NCI-H1436 treated with DMSO at 0.1 percent for 48 hours (cell line): ENCODE results near the gene AARS1.
"Not testable (repeated sequence)": the region's sequence is repeated elsewhere in the genome, so short reads cannot be mapped to it uniquely, and the experiment has no call there.

Source experiments
- DNase-seq: peaks from one replicate; lab custom pipeline; 2025; lab: John Stamatoyannopoulos, UW

The AARS1 gene

DNA sequence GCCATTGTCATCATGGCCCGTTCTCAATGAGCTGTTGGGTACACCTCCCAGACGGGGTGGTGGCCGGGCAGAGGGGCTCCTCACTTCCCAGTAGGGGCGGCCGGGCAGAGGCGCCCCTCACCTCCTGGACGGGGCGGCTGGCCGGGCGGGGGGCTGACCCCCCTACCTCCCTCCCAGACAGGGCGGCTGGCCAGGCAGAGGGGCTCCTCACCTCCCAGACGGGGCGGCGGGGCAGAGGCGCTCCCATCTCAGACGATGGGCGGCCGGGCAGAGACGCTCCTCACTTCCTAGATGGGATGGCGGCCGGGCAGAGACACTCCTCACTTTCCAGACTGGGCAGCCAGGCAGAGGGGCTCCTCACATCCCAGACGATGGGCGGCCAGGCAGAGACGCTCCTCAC, 64.7 kb downstream of the AARS1 start:
- not testable (repeated sequence) for DNase-seq

DNA sequence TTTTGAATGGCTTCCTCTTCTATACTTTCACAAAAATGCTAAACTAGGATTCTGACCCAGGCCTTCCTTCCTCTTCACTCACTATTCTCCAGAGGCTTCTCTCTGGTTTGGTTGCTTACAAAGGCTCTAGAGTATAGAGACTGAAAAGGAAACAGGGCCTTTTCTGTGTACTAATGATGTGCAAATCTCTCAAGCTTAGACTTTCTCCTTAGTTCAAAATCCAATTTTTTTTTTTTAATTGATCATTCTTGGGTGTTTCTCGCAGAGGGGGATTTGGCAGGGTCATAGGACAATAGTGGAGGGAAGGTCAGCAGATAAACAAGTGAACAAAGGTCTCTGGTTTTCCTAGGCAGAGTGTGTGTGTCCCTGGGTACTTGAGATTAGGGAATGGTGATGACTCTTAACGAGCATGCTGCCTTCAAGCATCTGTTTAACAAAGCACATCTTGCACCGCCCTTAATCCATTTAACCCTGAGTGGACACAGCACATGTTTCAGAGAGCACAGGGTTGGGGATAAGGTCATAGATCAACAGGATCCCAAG, 65.3 kb downstream of the AARS1 start:
- not testable (repeated sequence) for DNase-seq

DNA sequence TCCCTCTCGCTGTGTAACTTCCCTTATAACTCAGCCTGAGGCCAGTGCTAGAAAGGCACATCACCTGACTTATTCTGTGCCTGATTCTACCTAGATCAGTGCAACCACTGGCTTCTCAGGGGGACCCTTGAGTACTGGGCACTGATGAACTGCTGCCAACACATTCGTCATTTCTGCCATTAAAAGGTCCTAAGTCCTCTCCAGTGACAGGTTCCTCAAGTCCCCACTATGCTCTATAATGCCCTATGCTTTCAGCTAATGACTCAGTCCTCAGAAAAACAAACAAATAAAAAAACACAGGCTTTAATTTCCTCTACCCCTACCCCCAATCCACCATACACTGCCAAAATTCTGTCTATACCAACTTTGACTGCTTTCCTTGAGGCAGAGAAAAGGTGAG, 66.1 kb downstream of the AARS1 start:
- not testable (repeated sequence) for DNase-seq

DNA sequence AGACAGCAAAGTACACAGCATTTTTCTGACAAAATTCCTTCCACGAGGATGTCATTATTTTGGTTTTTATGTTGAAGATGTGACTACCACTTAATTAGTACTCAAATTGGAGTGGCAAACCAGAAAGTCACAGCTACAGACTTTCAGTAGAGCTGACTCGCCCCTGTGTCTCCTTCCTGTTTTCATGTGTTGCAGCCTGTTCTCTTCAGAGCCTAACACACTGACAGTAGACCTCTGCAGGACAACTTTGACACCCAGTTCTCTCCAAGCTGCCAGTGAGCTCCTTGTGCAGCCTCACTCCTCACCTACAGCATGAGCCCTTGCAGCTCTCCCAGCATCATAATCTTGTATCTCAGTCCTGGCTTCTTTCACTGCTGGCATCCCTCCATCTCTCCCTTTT, 66.7 kb downstream of the AARS1 start:
- not testable (repeated sequence) for DNase-seq

DNA sequence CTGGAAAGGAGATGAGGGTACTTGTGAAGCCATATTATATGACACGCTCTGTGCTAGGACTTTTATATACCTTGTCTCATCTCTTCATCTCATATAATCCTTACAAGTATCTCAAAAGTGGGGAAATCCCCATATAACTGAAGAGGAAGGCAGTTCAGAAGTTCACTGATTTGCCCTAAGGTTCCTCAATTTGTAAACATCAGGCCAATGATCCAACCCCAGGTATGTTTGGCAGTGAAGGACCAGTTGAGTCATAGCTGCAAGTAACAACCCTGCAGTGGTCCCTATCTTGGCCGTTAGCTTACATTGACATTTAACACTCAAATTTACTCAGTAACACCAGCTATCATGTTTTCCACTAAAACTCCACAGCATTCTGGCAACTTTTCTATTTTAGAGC, 70.7 kb downstream of the AARS1 start:
- DNase-seq = not testable (repeated sequence)

DNA sequence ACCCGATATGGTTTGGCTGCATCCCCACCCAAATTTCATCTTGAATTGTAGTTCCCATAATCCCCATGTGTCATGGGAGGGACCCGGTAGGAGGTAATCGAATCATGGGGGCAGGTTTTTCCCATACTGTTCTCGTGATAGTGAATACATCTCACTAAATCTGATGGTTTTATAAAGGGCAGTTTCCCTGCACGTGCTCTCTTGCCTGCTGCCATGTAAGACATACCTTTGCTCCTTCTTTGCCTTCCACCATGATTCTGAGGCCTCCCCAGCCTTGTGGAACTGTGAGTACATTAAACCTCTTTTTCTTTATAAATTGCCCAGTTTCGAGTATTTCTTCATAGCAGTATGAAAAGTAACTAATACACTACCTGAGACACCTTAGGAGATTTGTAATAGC, 82.9 kb downstream of the AARS1 start:
- DNase-seq = not testable (repeated sequence)

DNA sequence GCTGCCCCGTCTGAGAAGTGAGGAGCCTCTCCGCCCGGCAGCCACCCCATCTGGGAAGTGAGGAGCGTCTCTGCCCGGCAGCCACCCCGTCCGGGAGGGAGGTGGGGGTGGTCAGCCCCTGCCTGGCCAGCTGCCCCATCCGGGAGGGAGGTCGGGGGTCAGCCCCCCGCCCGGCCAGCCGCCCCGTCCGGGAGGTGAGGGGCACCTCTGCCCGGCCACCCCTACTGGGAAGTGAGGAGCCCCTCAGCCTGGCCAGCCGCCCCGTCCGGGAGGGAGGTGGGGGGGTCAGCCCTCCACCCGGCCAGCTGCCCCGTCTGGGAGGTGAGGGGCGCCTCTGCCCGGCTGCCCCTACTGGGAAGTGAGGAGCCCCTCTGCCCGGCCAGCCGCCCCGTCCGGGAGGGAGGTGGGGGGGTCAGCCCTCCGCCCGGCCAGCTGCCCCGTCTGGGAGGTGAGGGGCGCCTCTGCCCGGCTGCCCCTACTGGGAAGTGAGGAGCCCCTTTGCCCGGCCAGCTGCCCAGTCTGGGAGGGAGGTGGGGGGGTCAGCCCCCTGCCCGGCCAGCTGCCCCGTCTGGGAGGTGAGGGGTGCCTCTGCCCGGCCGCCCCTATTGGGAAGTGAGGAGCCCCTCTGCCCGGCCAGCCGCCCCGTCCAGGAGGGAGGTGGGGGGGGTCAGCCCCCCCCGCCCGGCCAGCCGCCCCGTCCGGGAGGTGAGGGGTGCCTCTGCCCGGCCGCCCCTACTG, 84.5 kb downstream of the AARS1 start:
- DNase-seq = not testable (repeated sequence)

DNA sequence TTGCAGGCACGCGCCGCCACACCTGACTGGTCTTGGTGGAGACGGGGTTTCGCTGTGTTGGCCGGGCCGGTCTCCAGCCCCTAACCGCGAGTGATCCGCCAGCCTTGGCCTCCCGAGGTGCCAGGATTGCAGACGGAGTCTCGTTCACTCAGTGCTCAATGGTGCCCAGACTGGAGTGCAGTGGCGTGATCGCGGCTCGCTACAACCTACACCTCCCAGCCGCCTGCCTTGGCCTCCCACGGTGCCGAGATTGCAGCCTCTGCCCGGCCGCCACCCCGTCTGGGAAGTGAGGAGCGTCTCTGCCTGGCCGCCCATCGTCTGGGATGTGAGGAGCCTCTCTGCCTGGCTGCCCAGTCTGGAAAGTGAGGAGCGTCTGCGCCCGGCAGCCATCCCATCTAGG, 85.3 kb downstream of the AARS1 start:
- not testable (repeated sequence) for DNase-seq

DNA sequence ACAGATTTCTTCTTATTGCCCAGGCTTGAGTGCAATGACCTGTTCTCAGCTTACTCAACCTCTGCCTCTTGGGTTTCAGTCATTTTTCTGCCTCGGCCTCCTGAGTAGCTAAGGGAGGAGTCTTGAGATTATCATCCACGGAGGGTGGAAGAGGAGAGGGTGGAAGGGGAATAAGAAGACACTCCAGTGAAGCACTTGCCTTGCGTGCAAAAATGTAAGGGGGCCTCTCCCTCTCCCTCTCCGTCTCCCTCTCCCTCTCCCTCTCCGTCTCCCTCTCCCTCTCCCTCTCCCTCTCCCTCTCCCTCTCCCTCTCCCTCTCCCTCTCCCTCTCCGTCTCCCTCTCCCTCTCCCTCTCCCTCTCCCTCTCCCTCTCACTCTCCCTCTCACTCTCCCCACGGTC, 85.8 kb downstream of the AARS1 start:
- not testable (repeated sequence) for DNase-seq
